ENCODE measurements around the gene SPRED2. TPM values are rescaled to one million over a fixed set of nuclear protein-coding genes. Genes with fewer than 3 reads are reported as not detected.

The SPRED2 gene
- total and polyA plus RNA-seq, 2 donors from 2014 or later: 8.9 to 42.3 TPM

- intact Hi-C loops (cut with DNase I): no loop called here
- DNase-seq: no peak
- Histone ChIP-seq H3K4me3 (ENCODE audit: low read length in 3 of 3) (no peak overlapping the region), H3K9ac (ENCODE audit: low read length in 3 of 3) (no peak overlapping the region), H3K4me1 (ENCODE audit: control insufficient read depth in 2 of 3, insufficient read depth in 2 of 3, low read depth in 1 of 3, low read length in 3 of 3) (peaks cover 0 to 5% (median 4%) of the 10 kb centered on the region in 3 donors), H3K36me3 (ENCODE audit: control insufficient read depth in 2 of 3, insufficient read depth in 3 of 3, low read length in 3 of 3) (no peaks in the 10 kb centered on the region), H3K9me3 (ENCODE audit: control insufficient read depth in 2 of 3, insufficient read depth in 1 of 3, low read length in 3 of 3) (no peaks in the 10 kb centered on the region), H3K27ac (ENCODE audit: low read depth in 2 of 2, low read length in 2 of 2) (no peak overlapping the region), H3K27me3 (ENCODE audit: control insufficient read depth, insufficient read depth, low read length) (no peaks in the 10 kb centered on the region)
- FAIRE-seq: no peak
- TF ChIP-seq CTCF (IDR thresholded peaks at IDR 0.05; ENCODE audit: borderline replicate concordance, extremely low read depth, insufficient read depth): no peak
These were observed 46.2 kb upstream of the SPRED2 start for GRCh38 chr2:65478498-65479135.

- DNase-seq (no peak), FAIRE-seq (no peak)
- Histone ChIP-seq H3K27me3 (ENCODE audit: control insufficient read depth, insufficient read depth, low read length) (no peaks in the 10 kb centered on the region), H3K36me3 (ENCODE audit: control insufficient read depth in 2 of 3, insufficient read depth in 3 of 3, low read length in 3 of 3) (no peaks in the 10 kb centered on the region), H3K4me3 (ENCODE audit: low read length in 3 of 3) (no peak overlapping the region), H3K4me1 (ENCODE audit: control insufficient read depth in 2 of 3, insufficient read depth in 2 of 3, low read depth in 1 of 3, low read length in 3 of 3) (peaks cover 0 to 5% (median 4%) of the 10 kb centered on the region in 3 donors), H3K9ac (ENCODE audit: low read length in 3 of 3) (no peak overlapping the region), H3K27ac (ENCODE audit: low read depth in 2 of 2, low read length in 2 of 2) (no peak overlapping the region), H3K9me3 (ENCODE audit: control insufficient read depth in 2 of 3, insufficient read depth in 1 of 3, low read length in 3 of 3) (no peaks in the 10 kb centered on the region)
- intact Hi-C loops (cut with DNase I): no loop called here
- no peak for TF ChIP-seq CTCF (IDR thresholded peaks at IDR 0.05; ENCODE audit: borderline replicate concordance, extremely low read depth, insufficient read depth)
These were observed 45.2 kb upstream of the SPRED2 start for GRCh38 chr2:65477590-65477989.

- Histone ChIP-seq H3K9ac (ENCODE audit: low read length in 3 of 3) (no peak overlapping the region), H3K27ac (ENCODE audit: low read depth in 2 of 2, low read length in 2 of 2) (no peak overlapping the region)
- no peak for FAIRE-seq
These were observed 44.4 kb upstream of the SPRED2 start for GRCh38 chr2:65476778-65477177.

More at GRCh38 chr2:65476778-65477177, 44.4 kb upstream of the SPRED2 start:
- DNase-seq: no peak
- peaks cover 0 to 5% (median 4%) of the 10 kb centered on the region in 3 donors for H3K4me1 ChIP-seq (ENCODE audit: control insufficient read depth in 2 of 3, insufficient read depth in 2 of 3, low read depth in 1 of 3, low read length in 3 of 3)
- H3K27me3 ChIP-seq (ENCODE audit: control insufficient read depth, insufficient read depth, low read length): no peaks in the 10 kb centered on the region
- TF ChIP-seq CTCF (IDR thresholded peaks at IDR 0.05; ENCODE audit: borderline replicate concordance, extremely low read depth, insufficient read depth): no peak
- H3K36me3 ChIP-seq (ENCODE audit: control insufficient read depth in 2 of 3, insufficient read depth in 3 of 3, low read length in 3 of 3): no peaks in the 10 kb centered on the region
- H3K9me3 ChIP-seq (ENCODE audit: control insufficient read depth in 2 of 3, insufficient read depth in 1 of 3, low read length in 3 of 3): no peaks in the 10 kb centered on the region
- H3K4me3 ChIP-seq (ENCODE audit: low read length in 3 of 3): no peak overlapping the region
- intact Hi-C loops (cut with DNase I): no loop called here
